Erythroblast (primary cell): Measurements from ENCODE around the gene USP35.

Experiments
- GATA1 ChIP-seq: IDR thresholded peaks from 2 replicates; pipeline ENCODE4 v1.6.1; 2011; ENCODE audit warnings: low read depth, mild to moderate bottlenecking, control low read depth, low read length, moderate library complexity
- POLR2A ChIP-seq: IDR thresholded peaks from 2 replicates; pipeline ENCODE4 v1.6.1; 2011; ENCODE audit warnings: mild to moderate bottlenecking, low read length

DNA sequence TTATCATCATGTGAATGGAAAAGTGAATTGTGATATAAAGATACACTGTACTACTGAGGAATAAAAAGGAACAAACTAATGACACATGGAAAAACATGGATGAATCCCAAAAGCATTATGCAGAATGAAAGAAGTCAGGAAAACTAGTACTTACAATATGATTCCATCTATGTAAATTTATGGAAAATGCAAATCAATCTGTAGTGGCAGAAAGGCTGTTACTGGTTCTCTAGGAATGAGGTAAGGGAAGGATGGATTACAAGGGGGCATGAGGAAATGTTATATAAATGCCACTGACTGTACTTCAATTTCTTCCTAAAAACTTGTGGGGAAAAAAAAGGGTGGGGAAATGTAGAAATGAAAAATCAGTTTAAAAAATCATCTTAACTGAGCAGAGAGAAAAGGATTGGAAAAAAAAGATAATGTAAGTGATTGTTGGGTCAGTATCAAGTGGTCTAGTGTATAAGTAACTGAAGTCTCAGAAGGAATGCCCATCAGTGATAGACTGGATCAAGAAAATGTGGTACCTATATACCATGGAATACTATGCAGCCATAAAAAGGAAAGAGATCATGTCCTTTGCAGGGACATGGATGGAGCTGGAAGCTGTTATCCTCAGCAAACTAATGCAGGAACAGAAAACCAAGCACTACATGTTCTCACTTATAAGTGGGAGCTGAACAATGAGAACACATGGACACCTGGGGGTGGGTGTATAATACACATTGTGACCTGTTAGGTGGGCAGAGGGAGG is 48.8 kb downstream of the USP35 start:
- TF ChIP-seq POLR2A: no peak
- no peak for TF ChIP-seq GATA1
